GM12878 (cell line): ENCODE data around the gene TNRC6B. TPM values are rescaled to one million over a fixed set of nuclear protein-coding genes. Genes with fewer than 3 reads are reported as not detected.

Experiments used
- ATAC-seq: fragments of 200-7000 bp; cut with Tn5 transposase; 3 replicates; pipeline ENCODE4 v1.9.1; 2020; ENCODE audit warnings: mild to moderate bottlenecking, moderate library complexity
- BruUV-seq: library from RNA; stranded (reverse); fragments of 400-500 nt; replicated peaks from 2 replicates; lab custom pipeline; 2021; lab: Mats Ljungman, UMichigan
- CTCF ChIA-PET: fragments of 300-600 bp; sonication (Branson Sonifier 250); formaldehyde crosslinking; extraction: SDS; loops from one replicate; lab custom pipeline; 2021; ENCODE audit warnings: inconsistent platforms; lab: Yijun Ruan, JAX
- POLR2A ChIA-PET: fragments of 350-600 bp; formaldehyde crosslinking; extraction: SDS; loops from one replicate; lab custom pipeline; 2021; ENCODE audit warnings: inconsistent platforms; lab: Charles Lee
- RAD21 ChIA-PET: fragments of 300-600 bp; sonication (Branson Sonifier 250); formaldehyde crosslinking; loops from one replicate; lab custom pipeline; 2023; ENCODE audit warnings: antibody characterized with exemption; ENCODE audit not compliant: unreplicated experiment; lab: Charles Lee
- SMC1A ChIA-PET: fragments of 300-600 bp; sonication (Branson Sonifier 250); formaldehyde crosslinking; loops from one replicate; lab custom pipeline; 2023; ENCODE audit not compliant: unreplicated experiment, uncharacterized antibody; lab: Charles Lee
- DNase-seq: peaks from one replicate; pipeline ENCODE4 v3.0.0-alpha.2; 2011; ENCODE audit warnings: low read depth, low spot score
- FAIRE-seq: peaks from 3 replicates; lab custom pipeline; 2011; peaks lifted over from hg19 to GRCh38; lab: Jason Lieb, UNC
- H2AFZ ChIP-seq: 2 replicates; pipeline ENCODE4 v1.6.0; 2011; ENCODE audit warnings: low read depth, low read length, control low read depth; ENCODE audit not compliant: control insufficient read depth
- H3K27ac ChIP-seq: 2 replicates; pipeline ENCODE4 v1.5.1; 2011; ENCODE audit warnings: control low read depth; ENCODE audit not compliant: control insufficient read depth, insufficient read depth
- H3K27me3 ChIP-seq, 2 experiments: replicated peaks in 1 of 2; 2 replicates each; pipeline versions ENCODE4 v1.6.0 to v1.6.1; 2011; ENCODE audit warnings: low read length in 1 of 2; ENCODE audit not compliant: control insufficient read depth in 2 of 2, insufficient read depth in 2 of 2
- H3K36me3 ChIP-seq, 2 experiments: 2 replicates each; pipeline ENCODE4 v1.5.1; 2011; ENCODE audit warnings: low read length in 1 of 2; ENCODE audit not compliant: control insufficient read depth in 2 of 2, insufficient read depth in 2 of 2
- H3K4me1 ChIP-seq: 2 replicates; pipeline ENCODE4 v1.6.1; 2011; ENCODE audit warnings: mild to moderate bottlenecking, low read length, moderate library complexity, mixed read lengths; ENCODE audit not compliant: control insufficient read depth, insufficient read depth
- H3K4me2 ChIP-seq: 2 replicates; pipeline ENCODE4 v1.6.0; 2011; ENCODE audit warnings: control low read depth; ENCODE audit not compliant: control insufficient read depth, insufficient read depth
- H3K4me3 ChIP-seq: fragments of 200-600 bp; sonication (generic); 2 replicates; pipeline ENCODE4 v1.5.1; 2016
- H3K79me2 ChIP-seq: 2 replicates; pipeline ENCODE4 v1.6.0; 2011; ENCODE audit warnings: low read length; ENCODE audit not compliant: control insufficient read depth, insufficient read depth
- H3K9ac ChIP-seq: 2 replicates; pipeline ENCODE4 v1.8.0; 2011; ENCODE audit warnings: low read length, control low read depth, mixed read lengths; ENCODE audit not compliant: control insufficient read depth, insufficient read depth
- H3K9me3 ChIP-seq: replicated peaks from 3 replicates; pipeline ENCODE4 v1.5.1; 2011; ENCODE audit warnings: mild to moderate bottlenecking, low read length; ENCODE audit not compliant: control insufficient read depth, insufficient read depth
- H4K20me1 ChIP-seq: 2 replicates; pipeline ENCODE4 v1.6.0; 2011; ENCODE audit not compliant: control insufficient read depth, insufficient read depth
- HDGF ChIP-seq: fragments of 450-650 bp; IDR thresholded peaks from 2 replicates; pipeline ENCODE4 v1.6.1; 2016; ENCODE audit warnings: antibody characterized with exemption
- KDM1A ChIP-seq: fragments of 200-600 bp; sonication (generic); IDR thresholded peaks from 2 replicates; pipeline ENCODE4 v1.6.1; 2016; ENCODE audit warnings: borderline replicate concordance
- PAX8 ChIP-seq: fragments of 450-650 bp; IDR thresholded peaks from 2 replicates; pipeline ENCODE4 v1.6.1; 2017; ENCODE audit warnings: mild to moderate bottlenecking, moderate library complexity
- RB1 ChIP-seq: fragments of 450-650 bp; formaldehyde crosslinking; IDR thresholded peaks from 2 replicates; pipeline ENCODE4 v1.6.1; 2017; ENCODE audit warnings: mild to moderate bottlenecking, borderline replicate concordance
- RUNX3 ChIP-seq: IDR thresholded peaks from 2 replicates; pipeline ENCODE4 v1.6.1; 2012; ENCODE audit warnings: low read length, inconsistent platforms
- SRF ChIP-seq, 2 experiments: IDR thresholded peaks; 2 replicates each; pipeline ENCODE4 v1.6.1; 2011; ENCODE audit warnings: low read depth in 2 of 2, low read length in 2 of 2, mild to moderate bottlenecking in 1 of 2, moderate library complexity in 1 of 2
- WRNIP1 ChIP-seq: IDR thresholded peaks from 2 replicates; pipeline ENCODE4 v1.6.1; 2011; ENCODE audit warnings: low read depth, low read length, improper control_type of control experiment, borderline replicate concordance
- ZNF207 ChIP-seq: fragments of 450-650 bp; IDR thresholded peaks from 2 replicates; pipeline ENCODE4 v1.6.1; 2014; ENCODE audit warnings: antibody characterized with exemption, mild to moderate bottlenecking, borderline replicate concordance
- ZNF24 ChIP-seq: fragments of 450-650 bp; IDR thresholded peaks from 2 replicates; pipeline ENCODE4 v1.6.1; 2017; ENCODE audit warnings: antibody characterized with exemption, mild to moderate bottlenecking
- WGBS: methylation state at CpG from one replicate; pipeline ENCODE4 v1.1.6; 2016; ENCODE audit warnings: low lambda C conversion rate; ENCODE audit not compliant: insufficient replicate concordance, insufficient coverage; ENCODE audit errors: missing lambda C conversion rate; 5-methylcytosine and 5-hydroxymethylcytosine counted together
- in situ Hi-C: fragments of 300-500 bp; cut with MboI; formaldehyde crosslinking; loops from 9 replicates; pipeline ENCODE4 v1.14.3; 2018; ENCODE audit warnings: mixed read lengths
- intact Hi-C: fragments of 100-400 bp; cut with micrococcal nuclease; formaldehyde crosslinking; loops from one replicate; pipeline ENCODE4 v1.14.2; 2022; ENCODE audit not compliant: unreplicated experiment
- polyA plus RNA-seq, 11 experiments: library from polyadenylated mRNA; depleted of rRNA in 4 of 11; unstranded in 6 of 11; stranded (reverse) in 5 of 11; fragments of >200 nt; fragmentation: Nextera tagmentation in 4 of 11; fragmentation: Illumina TruSeq in 1 of 11; extraction: Ambion mirVana in 4 of 11; extraction: Trizol in 1 of 11; gene quantifications; 1 replicate in 1 of 11; 2 replicates in 10 of 11; pipeline versions ENCODE4 v1.2.1 to v1.2.3, GENCODE V29; 2011 to 2016; ENCODE audit warnings: inconsistent platforms in 2 of 11, missing spikeins in 2 of 11, low read depth in 1 of 11
- total RNA-seq, 4 experiments: library from RNA; depleted of rRNA in 3 of 4; stranded (reverse); fragments of >200 nt in 3 of 4; fragmentation: Illumina TruSeq in 1 of 4; extraction: Trizol in 1 of 4; gene quantifications; 2 replicates each; pipeline versions ENCODE4 v1.2.1 to v1.2.3, GENCODE V29; 2013 to 2021
- TF ChIP-seq, protein P1 (sequence below): fragments of 450-650 bp; IDR thresholded peaks from 2 replicates; pipeline ENCODE4 v1.6.1; 2016; ENCODE audit warnings: mild to moderate bottlenecking
- TF ChIP-seq, protein P2 (sequence below): IDR thresholded peaks from 2 replicates; pipeline ENCODE4 v1.6.1; 2012; ENCODE audit warnings: low read depth, low read length, improper control_type of control experiment
- TF ChIP-seq, protein P3 (sequence below): IDR thresholded peaks from 2 replicates; pipeline ENCODE4 v1.6.1; 2011; ENCODE audit warnings: mild to moderate bottlenecking, low read depth, low read length, moderate library complexity; ENCODE audit not compliant: insufficient replicate concordance

The TNRC6B gene
- total and polyA plus RNA-seq, 10 of the 15 experiments (the other 5 are each of a cell fraction or from before 2014, with no cell fraction given) = 3.6 to 32.8 (median 16.4) TPM

DNA sequence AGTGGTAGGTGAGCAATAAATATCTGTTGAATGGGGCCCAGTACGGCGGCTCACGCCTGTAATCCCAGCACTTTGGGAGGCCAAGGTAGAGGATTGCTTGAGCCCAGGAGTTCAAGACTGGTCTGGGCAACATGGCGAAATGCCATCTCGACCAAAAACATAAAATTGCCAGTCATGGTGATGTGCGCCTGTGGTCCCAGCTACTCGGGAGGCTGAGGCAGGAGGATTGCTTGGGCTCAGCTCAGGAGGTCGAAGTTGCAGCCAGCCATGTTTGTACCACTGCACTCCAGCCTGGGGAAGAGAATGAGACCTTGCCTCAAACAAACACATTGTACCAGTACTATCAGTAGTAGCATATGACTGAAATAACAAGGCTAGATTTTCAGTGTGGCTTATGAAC lies 196.8 kb downstream of the TNRC6B start (continued):
- TF ChIP-seq WRNIP1 (no peak), SRF (IDR thresholded peaks at IDR 0.05; ENCODE audit: low read depth in 2 of 2, low read length in 2 of 2) (no peak), ZNF24 (no peak)
- TF ChIP-seq, all 136 proteins: peak for 0

DNA sequence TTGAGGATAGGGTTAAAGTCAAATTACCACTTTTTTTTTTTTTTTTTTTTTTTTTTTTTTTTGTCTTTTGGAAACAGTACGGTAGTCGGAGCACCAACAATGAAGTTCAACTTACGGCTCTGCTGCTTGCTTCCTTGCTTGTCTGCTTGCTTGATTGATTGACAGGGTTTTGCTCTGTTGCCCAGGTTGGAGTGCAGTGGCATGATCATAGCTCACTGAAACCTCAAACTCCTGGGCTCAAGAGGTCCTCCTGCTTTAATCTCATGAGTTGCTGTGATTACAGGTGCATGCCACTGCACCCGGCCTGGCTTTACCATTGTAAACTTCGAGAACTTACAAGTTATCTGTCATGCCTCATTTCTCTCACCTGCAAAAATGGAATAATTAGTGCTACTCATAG lies 198.4 kb downstream of the TNRC6B start:
- peaks cover 5% of the 10 kb centered on the region for H3K4me1 ChIP-seq
- H3K4me2 ChIP-seq = peak overlapping the region; percentile 38
- H3K4me3 ChIP-seq = no peak overlapping the region
- FAIRE-seq = no peak
- H2AFZ ChIP-seq = no peak overlapping the region
- POLR2A ChIA-PET = interaction anchor here (0.6 to 1.3 kb wide), 5 partner anchors 9 to 315 kb away, joined by 3 to 6 read pairs (median 4); no protein-coding TSS in a partner anchor
- H3K9ac ChIP-seq = no peak overlapping the region
- no peaks in the 10 kb centered on the region for H3K9me3 ChIP-seq
- intact Hi-C loops (no loop called here), in situ Hi-C loops (no loop called here)
- WGBS = 48% methylated on average over 5 of the region's 5 CpGs
- no peaks in the 10 kb centered on the region for H4K20me1 ChIP-seq
- H3K79me2 ChIP-seq = peaks cover 34% of the 10 kb centered on the region
- RAD21 ChIA-PET = interaction anchor here (0.6 to 1.7 kb wide), 3 partner anchors 9 to 36 kb away, joined by 3 to 11 read pairs (median 3); no protein-coding TSS in a partner anchor
- no peaks in the 10 kb centered on the region for H3K27me3 ChIP-seq
- no TSS peak for BruUV-seq
- ATAC-seq = peak; percentile 59
- TF ChIP-seq, protein P1, sequence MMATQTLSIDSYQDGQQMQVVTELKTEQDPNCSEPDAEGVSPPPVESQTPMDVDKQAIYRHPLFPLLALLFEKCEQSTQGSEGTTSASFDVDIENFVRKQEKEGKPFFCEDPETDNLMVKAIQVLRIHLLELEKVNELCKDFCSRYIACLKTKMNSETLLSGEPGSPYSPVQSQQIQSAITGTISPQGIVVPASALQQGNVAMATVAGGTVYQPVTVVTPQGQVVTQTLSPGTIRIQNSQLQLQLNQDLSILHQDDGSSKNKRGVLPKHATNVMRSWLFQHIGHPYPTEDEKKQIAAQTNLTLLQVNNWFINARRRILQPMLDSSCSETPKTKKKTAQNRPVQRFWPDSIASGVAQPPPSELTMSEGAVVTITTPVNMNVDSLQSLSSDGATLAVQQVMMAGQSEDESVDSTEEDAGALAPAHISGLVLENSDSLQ = peak; percentile 92
- no peak for TF ChIP-seq ZNF207
- TF ChIP-seq, protein P2, sequence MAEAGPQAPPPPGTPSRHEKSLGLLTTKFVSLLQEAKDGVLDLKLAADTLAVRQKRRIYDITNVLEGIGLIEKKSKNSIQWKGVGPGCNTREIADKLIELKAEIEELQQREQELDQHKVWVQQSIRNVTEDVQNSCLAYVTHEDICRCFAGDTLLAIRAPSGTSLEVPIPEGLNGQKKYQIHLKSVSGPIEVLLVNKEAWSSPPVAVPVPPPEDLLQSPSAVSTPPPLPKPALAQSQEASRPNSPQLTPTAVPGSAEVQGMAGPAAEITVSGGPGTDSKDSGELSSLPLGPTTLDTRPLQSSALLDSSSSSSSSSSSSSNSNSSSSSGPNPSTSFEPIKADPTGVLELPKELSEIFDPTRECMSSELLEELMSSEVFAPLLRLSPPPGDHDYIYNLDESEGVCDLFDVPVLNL = no peak
- TF ChIP-seq, protein P3, sequence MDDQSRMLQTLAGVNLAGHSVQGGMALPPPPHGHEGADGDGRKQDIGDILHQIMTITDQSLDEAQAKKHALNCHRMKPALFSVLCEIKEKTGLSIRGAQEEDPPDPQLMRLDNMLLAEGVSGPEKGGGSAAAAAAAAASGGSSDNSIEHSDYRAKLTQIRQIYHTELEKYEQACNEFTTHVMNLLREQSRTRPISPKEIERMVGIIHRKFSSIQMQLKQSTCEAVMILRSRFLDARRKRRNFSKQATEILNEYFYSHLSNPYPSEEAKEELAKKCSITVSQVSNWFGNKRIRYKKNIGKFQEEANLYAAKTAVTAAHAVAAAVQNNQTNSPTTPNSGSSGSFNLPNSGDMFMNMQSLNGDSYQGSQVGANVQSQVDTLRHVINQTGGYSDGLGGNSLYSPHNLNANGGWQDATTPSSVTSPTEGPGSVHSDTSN = peak; percentile 81
- TF ChIP-seq RB1 = no peak
- no peak for TF ChIP-seq KDM1A
- TF ChIP-seq PAX8 = no peak
- peak; percentile 7; the same call in 1 of the 2 replicates for TF ChIP-seq RUNX3
- no peak for TF ChIP-seq HDGF
- peaks cover 0 to 6% of the 10 kb centered on the region in 2 experiments; a peak in 2 of 4 replicates for H3K36me3 ChIP-seq
- SMC1A ChIA-PET = interaction anchor here (0.7 to 3.8 kb wide), 7 partner anchors 9 to 304 kb away, joined by 3 to 16 read pairs (median 4); no protein-coding TSS in a partner anchor
- no peak overlapping the region for H3K27ac ChIP-seq
- DNase-seq = no peak
- CTCF ChIA-PET = interaction anchor here (0.7 to 1.8 kb wide), 6 partner anchors 9 to 270 kb away, joined by 3 to 7 read pairs (median 4); no protein-coding TSS in a partner anchor
